NCI-H2227 treated with DMSO at 0.1 percent for 48 hours (cell line): ENCODE results near the gene GM2A.
"Not testable (repeated sequence)": the region's sequence is repeated elsewhere in the genome, so short reads cannot be mapped to it uniquely, and the experiment has no call there.

Experiments used
- DNase-seq: peaks from one replicate; lab custom pipeline; 2025; lab: John Stamatoyannopoulos, UW

The GM2A gene

DNA sequence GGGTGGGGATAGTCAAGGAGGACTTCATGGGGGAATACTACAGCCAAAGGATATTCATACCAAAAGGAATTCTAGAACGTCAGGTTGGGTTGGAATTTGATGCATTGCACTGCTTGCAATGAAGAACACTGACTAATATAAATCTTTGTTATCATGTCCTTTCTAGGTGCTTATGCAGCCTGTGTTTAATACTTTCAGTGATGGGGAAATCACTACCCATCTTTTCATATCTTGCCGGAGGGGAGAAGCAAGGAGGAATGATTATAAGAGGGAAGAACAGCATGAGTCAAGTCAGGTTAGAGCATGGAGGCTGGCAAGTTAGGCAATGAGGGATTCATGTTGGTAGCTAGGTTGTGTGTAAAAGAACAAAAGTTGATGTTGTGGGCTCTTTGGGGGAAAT is 24.0 kb upstream of the GM2A start:
- DNase-seq, result no peak

DNA sequence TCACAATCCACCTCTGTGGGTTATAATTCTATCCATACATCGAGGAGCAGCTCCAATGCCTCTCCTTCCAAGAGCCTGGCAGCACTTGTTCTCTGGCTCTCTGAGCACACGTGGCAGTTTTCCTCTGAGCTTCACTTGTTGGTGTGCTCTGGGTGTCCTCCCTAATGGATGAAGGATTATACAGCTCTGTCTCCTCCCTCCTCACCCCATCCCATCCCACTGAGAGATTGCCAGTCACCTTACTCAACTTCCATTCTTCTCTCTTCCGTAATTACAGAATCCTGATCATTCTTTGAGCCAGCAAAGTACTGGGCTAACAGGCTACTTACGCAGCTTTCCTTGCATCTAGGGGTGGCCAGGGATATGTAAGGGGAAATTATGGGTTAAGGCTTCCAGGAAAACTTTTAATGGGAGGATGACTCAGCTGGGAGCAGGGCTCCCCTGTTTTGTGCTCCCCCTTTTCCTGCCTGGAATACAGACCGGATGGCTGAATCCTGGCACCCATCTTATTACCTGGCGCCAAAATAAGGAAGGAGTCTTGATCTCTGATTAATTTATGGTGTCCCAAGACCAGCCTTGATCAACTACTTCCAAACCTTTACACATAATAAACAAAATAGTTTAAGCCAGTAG is 22.8 kb upstream of the GM2A start:
- DNase-seq, result no peak

DNA sequence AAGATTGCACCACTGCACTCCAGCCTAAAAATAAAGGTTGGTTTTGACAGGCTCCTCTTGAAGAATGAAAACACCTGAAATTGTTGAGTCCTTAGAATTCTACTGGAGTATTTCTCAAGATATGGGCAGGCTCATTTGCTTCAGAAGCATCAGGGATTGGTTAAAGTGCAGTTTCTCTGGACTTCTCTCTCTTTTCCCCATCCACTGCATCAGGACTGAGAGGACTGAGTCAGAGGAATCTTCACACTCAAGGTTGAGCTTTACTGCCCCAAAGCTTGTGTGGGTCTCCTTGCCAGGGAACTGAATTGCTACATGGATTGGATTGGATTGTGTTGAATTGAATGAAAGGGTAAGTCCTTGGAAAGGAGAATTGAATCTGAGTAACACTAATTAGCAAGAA is 21.6 kb upstream of the GM2A start:
- no peak for DNase-seq

DNA sequence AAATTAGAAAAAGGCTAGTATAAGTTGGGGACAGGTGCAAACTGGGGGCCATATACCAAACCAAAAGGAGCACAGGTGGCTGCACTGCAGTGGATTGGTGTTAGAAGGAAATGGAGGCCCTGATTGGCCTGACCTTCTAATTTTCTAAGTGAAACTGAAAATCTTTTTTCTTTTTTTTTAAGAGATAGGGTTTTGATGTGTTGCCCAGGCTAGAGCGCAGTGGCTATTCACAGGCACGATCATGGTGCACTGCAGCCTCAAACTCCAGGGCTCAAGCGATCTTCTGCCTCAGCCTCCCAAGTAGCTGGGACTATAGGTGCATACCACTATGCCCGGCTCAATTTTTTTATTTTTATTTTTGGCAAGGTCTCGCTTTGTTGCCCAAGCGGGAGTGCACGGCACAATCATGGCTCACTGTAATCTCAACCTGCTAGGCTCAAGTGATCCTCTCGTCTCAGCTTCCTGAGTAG is 19.3 kb upstream of the GM2A start:
- DNase-seq, result no peak

DNA sequence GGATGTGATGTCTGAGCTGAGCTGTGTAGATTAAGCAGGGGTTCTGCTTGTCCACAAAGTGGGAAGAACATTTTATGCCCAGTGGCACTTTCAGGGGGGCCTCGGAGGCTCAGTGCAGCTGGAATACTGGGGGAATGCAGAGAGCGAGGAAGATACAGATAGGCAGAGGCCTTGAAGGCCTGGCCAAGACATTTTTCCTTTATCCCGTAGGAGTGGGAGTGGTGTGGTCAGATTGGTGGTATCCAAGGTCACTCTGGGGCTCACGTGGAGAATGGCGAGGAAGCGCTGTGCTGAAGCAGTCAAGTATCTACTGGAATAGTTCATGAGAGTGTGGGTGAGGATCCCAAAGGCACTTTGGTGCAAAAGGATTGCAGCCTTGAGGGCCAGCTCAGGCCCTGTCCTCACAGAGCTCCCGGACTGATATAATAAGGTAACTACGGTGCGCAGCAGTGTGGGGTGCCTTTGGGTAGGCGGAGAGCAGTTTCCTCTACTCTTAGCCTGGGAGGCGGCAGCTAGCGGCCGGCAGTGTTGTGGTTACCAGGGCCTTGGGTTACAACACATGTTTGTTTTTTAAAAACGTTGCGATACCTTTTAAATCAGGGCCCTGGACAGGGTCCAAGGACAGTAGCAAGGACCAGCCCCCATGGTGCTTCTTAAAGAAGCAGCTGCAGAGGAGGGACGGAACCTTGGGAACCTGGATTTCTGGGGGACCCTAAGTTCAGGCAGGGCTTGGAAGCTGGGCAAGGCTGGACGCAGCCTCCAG is 18.3 kb upstream of the GM2A start:
- no peak for DNase-seq

DNA sequence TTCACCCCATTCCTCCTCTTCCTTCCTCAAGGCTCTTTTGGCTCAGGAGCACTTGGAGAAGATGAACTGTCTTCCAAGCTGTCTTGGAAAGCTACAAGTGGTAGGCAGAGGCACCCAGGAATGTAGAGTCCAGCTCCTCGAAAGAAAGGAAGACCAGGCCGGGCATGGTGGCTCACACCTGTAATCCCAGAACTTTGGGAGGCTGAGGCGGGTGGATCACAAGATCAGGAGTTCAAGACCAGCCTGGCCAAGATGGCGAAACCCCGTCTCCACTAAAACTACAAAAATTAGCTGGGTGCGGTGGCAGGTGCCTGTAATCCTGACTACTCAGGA is 17.8 kb upstream of the GM2A start:
- DNase-seq, result not testable (repeated sequence)

DNA sequence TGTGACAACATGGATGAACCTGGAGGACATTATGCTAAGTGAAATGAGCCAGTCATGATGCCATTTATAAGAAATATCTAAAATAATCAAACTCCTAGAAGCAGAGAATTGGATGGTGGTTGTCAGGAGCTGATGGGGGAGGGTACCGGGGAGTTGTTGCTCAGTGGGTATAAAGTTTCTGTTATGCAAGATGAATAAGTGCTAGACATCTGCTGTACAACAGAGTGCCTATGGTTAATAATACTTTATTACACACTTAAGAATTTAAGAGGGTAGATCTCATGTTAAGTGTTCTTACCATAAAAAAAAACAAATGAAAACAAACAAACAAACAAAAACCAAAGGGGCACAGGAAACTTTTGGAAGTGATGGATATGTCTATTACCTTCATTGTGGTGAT is 16.1 kb upstream of the GM2A start:
- DNase-seq, result no peak

DNA sequence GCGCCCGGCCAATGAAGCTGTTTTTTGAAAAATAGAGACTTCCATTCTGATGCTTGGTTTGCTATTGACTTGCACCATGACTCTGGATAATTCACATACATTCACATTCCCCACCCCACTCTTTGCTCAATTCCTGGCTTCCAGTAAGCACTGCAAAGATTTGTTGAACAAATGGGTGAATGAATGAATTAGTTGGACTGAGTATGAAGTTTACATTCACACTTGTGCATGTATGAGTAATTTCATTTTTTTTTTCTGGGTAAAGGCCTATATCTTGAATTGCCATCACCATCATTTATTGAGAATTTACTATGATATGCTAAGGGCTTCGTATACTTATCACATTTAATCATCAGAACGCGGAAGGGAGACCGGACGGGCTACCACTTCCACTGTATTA is 15.3 kb upstream of the GM2A start:
- no peak for DNase-seq

DNA sequence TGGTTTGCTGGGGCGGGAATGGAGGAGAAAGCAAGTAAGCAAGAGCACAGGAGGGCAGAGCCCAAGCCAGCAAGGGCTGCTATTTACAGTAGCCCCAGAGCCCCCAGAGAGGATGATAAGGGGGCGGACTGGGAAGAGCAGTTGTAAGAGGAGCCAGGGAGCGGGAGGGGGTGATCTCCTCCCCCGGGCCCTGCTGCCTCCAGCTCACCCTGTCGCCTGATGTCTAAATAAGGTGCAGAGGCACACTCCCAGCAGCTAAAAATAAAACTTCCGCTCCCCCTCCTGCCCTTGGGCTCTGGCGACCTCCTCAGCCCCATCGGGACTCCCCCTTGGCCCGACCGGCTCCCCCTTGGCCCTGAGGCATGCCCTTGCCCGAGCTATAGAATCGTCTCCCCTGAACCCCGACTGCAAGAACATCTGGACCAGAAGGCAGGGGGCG is 14.7 kb upstream of the GM2A start:
- DNase-seq, result no peak

DNA sequence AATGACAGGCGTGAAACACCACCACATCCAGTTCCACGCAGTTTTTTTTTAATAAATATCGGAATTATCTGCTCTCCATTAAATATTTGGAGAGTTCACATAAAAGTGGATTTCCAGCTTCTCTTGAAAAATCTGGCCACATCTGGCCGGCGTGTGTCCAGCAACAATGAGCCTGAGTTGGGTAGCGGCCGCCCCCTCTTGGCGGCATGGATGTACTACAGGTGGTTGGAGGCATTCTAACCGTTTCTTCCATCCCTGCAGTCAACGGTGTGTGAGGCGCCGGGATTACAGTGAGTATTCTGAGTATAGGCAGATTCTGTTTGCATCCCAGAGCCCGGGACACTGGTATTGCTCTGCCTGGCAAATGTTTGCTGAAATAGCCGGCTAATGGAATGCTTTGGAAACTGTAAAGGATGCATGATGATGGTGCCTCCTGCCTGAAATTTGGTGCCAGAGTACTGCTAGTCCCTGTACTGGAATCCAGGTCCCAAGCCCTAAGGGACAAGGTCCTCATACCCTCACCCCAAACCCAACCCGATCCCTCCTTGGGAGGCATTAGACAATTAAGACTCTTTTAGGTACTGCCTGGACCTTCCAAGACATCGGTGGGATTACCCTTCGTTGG is 13.6 kb upstream of the GM2A start:
- DNase-seq, result peak; percentile 36

DNA sequence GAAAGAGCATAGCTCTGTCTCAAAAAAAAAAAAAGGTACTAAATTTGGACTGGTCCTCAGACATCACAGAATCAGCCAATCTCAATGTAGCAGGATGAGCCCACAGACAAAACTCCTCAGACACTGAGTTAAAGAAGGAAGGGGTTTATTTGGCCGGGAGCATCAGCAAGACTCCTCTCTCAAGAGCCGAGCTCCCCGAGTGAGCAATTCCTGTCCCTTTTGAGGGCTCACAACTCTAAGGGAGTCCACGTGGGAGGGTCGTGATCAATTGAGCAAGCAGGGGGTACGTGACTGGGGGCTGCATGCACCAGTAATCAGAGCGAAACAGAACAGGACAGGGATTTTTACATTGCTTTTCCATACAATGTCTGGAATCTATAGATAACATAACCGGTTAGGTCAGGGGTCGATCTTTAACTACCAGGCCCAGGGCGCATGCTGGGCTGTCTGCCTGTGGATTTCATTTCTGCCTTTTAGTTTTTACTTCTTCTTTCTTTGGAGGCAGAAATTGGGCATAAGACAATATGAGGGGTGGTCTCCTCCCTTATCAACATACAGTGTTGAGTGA is 12.6 kb upstream of the GM2A start:
- DNase-seq, result not testable (repeated sequence)

DNA sequence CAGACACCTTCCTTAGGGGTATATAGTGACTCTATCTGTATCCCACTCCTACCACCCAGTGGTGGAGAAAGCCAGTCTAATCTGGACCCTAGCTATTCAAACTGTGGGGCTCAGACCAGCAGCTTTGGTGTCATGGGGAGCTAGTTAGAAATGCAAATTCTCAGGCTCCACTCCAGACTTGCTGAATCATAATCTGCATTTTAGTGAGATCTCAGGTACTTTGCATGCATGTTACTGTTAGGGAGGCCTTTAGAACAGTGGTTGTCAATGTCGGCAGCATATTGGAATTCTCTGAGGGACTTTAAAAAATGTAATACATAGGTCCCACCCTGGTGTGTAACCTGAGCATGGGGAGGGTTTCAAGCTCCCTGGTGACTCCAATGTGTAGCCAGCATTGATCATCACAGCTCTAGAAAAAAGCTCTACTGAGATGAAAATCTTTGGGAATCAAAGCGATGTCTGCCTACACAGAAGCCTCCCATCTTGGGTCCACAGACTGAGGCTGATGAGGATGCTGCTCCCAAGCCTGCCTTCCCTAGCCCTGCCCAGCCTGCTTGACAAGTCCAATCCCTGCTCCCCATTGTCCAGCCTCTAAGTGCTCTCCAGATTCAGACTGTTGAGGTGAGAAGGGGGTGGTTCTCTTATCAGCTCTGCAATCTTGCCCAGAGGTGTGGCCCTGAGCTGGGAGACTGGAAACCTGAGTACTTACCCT is 11.9 kb upstream of the GM2A start:
- DNase-seq, result no peak

DNA sequence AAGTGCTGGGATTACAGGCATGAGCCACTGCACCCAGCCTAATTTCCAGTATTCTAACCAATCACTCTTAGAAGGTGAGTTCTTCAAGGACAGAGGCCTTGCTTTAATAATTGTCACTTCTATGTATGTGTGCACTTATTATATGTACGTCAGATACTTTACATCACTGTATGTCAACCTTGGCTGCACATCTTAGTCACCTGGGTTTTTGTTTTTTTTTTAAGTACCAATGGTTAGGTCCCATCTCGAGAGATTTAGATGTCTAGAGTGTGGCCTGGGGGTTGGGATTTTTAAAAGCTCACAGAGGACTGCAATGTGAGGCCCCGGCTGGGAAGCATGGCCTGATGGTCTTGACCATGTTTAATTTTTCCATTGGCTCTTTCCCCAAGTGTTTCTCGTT is 9.9 kb upstream of the GM2A start:
- no peak for DNase-seq

DNA sequence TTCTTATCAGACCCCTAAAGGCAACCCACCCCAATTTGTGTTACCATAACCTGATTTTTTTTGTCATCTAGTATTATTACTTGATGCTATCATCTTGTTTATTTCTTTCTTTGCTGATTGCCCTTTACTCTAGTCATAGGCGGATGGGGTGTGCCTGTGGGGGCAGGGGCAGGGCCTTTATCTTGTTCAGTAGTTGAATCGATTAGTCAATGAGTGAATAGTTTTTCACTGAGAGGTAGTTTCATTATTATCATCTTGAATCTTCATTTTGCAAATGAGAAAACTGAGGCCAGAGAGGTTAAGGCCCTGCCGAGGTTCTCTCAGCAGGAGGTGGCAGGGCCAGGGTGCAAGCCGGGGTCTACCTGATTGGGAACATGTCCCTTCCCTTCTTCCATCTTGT is 9.4 kb upstream of the GM2A start:
- no peak for DNase-seq

DNA sequence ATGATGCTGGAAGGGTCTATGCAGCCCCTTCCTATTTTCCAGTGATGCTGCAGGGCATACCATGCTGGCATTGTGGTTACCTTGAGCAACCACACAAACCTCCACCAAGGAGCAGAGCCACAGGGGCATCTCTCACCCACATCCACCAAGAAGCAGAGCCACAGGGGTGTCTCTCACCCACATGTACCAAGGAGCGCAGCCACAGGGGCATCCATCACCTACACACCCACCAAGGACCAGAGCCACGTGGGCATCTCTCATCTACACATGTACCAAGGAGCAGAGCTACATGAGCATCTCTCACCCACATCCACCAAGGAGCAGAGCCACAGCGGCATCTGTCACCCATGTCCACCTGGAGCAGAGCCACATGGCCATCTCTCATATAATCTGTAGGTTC is 8.8 kb upstream of the GM2A start:
- no peak for DNase-seq

DNA sequence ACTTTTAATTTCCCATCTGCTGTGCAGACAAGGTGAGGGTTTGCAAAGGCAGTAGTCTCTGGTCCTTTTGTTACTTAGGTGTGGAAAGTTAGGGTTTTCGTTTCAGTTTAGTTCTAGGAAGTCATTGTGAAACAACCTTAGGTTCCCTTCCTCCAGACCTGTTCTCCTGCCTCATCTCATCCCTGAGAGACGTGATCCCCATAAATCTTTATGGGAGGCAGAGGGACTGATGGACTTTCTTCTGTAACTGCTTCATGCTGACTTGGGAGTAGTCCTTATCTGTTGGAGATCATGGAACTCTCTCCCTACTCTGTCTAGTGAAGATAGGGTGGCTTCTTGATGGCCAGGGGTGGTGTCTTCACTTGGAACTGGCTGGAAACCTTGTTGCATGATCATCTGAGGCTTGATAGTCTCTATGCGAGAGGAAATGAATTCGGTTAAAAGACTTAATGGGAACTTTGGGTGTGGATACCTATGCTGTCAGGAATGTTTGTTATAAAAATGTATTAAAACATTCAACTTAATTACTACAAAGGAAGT is 7.2 kb upstream of the GM2A start:
- no peak for DNase-seq

DNA sequence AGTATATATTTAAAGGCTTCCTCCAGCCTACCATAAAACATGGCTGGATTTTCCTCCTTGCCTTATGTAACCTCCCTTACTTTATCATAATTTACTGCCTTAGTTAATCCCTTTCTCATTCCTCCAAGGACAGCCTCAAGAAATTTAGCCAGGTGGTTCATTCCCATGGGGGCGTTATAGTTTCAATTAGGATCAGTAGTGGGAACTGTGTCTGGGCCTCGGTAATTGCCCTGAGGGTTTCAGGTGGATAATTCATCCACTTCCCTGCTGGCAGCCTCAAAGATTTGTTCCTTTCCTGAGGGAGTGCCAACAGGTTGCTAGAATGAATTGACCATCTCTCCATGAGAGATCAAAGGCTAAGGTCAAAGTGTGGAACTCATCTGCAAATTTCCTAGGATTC is 4.3 kb upstream of the GM2A start:
- no peak for DNase-seq

DNA sequence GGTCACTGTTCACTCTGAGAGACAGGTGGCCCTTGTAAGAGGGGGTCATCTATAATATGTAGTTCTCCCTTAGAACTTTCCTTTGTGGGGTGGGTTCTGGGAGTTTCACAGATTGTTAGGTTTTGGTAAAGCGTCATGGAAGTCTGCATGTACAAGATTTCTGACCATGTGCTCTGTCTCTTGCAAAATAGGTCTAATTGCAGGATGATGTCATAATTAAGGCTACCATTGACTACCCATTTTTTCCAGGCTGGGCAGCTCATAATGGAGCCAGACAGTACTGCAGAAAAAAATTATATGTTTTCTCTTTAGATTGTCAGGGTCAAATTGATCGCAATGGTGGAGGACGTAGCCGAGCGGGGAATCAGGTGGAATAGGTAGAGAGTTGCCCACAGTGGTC is 3.7 kb upstream of the GM2A start:
- no peak for DNase-seq

DNA sequence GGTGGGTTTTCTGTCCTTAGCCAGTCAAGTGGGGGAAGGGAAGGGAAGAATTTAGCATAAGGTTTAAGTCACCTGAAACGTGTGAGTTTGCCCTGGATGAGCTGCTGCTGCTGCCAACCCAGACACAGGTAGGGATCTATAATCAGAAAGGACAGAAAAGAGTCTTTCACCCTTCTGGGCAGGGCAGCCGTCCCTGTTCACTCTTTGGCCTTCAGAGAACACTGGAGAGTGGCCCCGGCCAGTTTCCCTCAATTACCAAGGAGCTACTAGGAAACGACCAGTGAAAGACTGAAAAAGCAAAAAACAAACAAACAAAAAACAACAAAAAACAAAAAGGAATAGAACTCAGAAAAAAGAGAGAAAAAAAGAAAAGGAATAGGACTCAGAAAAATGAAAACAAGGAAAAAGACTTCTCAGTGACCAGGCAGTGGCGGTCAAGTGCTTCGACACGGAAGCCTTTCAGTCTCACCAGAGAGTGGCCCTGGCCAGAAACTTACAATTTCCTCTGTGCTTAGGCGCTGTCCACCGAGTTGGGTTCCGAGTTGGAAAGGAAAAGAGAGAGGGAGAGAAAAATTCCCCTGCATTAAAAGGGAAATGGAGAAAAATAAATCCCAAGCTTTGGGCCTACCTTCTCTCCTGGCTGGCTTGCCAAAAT is 2.5 kb upstream of the GM2A start:
- DNase-seq, result no peak

DNA sequence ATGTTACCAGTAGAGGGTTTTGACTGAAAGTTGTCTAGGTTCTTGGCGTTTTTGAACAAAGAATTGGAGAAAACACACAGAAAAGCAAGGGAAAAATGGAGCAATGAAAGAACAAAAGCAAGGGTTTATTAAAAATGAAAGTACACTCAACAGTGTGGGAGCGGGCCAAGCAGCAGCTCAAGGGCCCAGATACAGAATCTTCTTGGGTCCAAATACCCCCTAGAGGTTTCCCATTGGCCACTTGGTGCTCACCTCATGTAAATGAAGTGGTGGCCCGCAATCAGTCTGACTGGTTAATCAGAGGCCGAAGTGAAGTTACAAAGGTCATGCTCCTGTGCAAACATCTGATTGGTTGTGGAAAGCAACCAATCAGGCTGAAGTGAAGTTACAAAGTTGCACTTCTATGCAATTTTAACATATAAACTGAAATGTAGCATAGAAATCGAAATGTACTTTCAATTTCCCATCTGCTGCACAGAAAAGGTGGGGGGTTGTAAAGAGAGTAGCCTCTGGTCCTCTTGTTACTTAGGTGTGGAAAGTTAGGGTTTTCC is 1.9 kb upstream of the GM2A start:
- no peak for DNase-seq

DNA sequence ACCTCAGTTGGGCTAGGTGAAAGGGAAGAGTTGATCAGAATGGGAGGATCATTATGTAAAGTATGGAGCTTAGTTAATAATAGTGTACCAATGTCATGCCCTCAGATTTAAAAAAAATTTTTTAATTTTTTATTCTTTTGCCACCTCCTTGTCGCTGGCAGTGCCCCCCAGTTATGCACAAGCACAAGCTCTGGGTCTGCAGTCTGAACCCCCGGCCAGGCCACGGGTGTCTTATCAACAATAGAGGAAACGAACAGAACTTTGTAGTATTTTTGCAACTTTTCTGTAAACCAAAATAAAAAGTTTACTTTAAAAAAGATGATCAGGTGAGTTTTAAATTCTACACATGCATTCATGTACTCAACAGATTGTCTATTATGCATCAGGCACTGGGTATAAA is 1.4 kb upstream of the GM2A start:
- no peak for DNase-seq

DNA sequence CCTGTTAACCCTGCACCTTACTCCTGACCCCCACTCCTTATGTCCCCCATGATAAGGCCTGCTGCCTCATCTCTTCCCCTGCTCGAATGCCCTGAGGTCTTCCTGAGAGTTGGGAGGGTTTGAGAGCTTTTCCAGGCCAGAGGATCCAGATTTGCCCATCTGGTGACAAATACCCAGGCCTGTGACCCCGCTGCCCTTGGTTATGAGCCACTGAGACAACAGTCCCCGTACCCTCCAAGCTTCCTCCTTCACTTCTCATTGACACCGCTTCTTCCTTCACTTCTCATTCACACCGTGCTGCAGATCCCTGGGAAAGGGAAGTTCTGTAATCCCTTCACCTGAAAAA is 593 bp downstream of the GM2A start:
- DNase-seq, result no peak
